ENCODE data around the gene EPHA7.

EPHA7 gene

DNA sequence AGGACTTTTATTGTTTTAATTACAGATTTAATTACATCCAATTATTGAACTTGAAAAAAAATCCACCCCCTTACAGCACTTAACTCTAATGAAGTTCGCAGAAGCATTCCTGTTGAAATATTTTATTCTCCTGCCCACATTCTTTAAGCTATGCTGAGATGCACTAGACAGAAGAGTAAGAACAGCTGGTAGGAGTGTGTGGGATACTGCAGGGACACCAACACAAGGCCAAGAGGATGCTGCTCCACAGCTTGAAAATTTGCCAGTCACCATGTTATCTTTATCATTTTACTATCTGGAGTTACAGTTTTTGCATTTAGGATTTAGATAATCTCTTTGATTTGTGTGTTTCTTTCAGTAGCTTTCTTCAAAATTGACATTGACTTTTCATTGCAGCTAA lies 180.7 kb downstream of the EPHA7 start:
- H3K4me3 ChIP-seq: no peak overlapping the region
- DNase-seq (ENCODE audit: low spot score in 2 of 2): no peak

DNA sequence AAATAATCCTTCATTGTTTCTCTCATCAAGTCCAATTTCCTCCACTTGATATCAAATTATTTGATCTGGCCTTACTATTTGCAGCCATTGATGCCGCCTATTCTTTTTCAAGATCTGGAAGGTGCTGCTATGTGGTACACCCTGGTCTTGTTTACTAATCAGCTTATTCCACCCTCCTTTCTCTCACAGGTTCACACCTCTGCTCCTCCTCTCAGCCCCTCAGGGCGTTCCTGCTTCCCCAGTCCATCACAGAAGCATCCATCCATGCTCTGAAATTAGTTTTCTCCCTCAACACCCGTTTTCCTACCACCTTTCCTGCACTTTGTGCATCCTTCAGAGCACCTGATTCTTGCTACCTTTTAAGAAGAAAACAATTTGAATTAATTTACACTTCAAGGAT lies 183.6 kb downstream of the EPHA7 start:
- H3K36me3 ChIP-seq (replicated peaks): no peaks in the 10 kb centered on the region
- H3K4me1 ChIP-seq: peaks cover 15% of the 10 kb centered on the region
- H3K9me3 ChIP-seq: no peaks in the 10 kb centered on the region
- no peaks in the 10 kb centered on the region for H3K27me3 ChIP-seq (ENCODE audit: low read depth)
- no peak overlapping the region for H3K4me3 ChIP-seq
- no peak for DNase-seq (ENCODE audit: low spot score in 2 of 2)
- in situ Hi-C loops (cut with MboI; ENCODE audit: low sequenced_read_pairs): no loop called here

More for the DNA sequence above, 180.7 kb downstream of the EPHA7 start:
- in situ Hi-C loops (cut with MboI; ENCODE audit: low sequenced_read_pairs): no loop called here
- Histone ChIP-seq H3K9me3 (no peaks in the 10 kb centered on the region), H3K36me3 (replicated peaks) (no peaks in the 10 kb centered on the region), H3K27me3 (ENCODE audit: low read depth) (no peaks in the 10 kb centered on the region), H3K4me1 (peaks cover 39% of the 10 kb centered on the region)

DNA sequence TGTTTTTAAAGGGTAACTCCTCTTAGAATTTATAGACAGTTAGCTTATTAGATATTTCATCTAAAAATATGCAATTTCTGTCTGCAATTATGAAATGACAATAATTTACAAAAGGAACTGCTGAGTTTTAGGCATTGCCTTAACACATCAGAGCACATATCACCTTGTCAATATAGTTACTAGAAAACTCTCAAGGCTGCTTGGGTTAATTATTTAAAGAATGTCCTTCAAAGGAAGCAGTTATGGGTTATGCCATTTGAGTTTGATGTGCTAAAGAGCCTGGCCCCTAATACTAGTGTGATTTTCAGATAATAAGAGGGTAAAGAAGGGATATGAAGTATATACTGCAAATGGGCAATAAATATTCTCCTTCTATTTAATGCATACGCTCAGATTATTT lies 192.5 kb downstream of the EPHA7 start:
- no peaks in the 10 kb centered on the region for H3K27me3 ChIP-seq (ENCODE audit: low read depth)
- in situ Hi-C loops (cut with MboI; ENCODE audit: low sequenced_read_pairs): no loop called here
- H3K4me1 ChIP-seq: no peaks in the 10 kb centered on the region
- DNase-seq (ENCODE audit: low spot score in 2 of 2): no peak
- no peaks in the 10 kb centered on the region for H3K9me3 ChIP-seq
- no peaks in the 10 kb centered on the region for H3K36me3 ChIP-seq (replicated peaks)
- H3K4me3 ChIP-seq: no peak overlapping the region

DNA sequence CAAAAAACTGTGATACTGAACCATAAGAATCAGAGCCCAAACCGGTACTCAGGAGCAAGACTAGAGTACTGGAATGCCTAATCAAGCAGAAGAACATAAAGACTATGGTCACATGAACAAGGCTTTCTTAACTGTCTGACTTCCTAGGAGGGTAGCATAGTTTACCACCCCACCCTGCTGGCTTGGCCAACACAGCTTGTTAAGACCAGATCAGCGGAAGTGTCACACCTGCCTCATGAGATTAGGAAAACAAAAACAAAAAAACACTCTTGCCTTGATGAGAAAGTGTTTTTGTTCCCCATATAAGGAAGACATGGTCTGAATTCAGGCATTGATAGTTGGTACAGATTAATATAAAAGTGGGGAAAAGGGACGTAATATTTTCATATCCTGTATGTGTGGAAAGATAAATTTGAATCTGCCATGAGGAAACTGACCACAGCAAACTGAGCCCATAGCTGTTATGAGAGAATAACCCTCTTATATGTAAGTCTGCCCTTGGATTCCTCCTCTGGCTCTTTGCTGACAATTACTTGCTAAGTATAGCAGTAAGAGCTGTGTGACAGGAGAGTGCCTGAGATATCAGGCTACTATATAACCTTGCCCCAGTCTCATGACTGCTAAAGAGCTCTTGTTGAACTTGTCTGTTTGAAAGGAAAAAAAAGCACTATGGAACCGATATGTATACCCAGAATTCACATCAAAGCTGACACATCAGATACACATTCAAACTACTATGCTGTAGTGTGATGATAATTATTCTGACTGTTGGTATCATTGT lies 197.1 kb downstream of the EPHA7 start:
- no peak overlapping the region for H3K4me3 ChIP-seq
- in situ Hi-C loops (cut with MboI; ENCODE audit: low sequenced_read_pairs): no loop called here
- DNase-seq (ENCODE audit: low spot score in 2 of 2): no peak

DNA sequence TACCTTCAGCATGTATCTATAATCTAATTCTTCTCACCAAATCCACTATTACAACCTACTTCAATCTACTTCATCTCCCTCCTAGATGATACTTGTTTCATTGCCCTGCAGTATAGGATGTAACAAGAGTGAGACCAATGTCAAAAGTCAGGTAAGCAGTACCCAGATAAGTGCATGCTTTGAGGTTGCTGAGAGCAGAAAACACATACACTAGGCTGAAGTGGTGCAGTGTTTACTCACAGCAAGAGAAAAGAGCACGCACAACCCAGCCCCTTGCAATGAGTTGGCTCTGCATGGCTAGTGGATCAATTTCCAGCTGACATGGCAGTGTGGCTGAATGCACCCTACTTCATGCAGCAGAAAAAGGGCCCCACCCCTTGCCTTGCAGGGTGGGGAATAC lies 199.9 kb downstream of the EPHA7 start:
- Histone ChIP-seq H3K27me3 (ENCODE audit: low read depth) (no peaks in the 10 kb centered on the region), H3K4me1 (no peaks in the 10 kb centered on the region), H3K4me3 (no peak overlapping the region), H3K9me3 (no peaks in the 10 kb centered on the region), H3K36me3 (replicated peaks) (no peaks in the 10 kb centered on the region)
- DNase-seq (ENCODE audit: low spot score in 2 of 2): no peak
- in situ Hi-C loops (cut with MboI; ENCODE audit: low sequenced_read_pairs): no loop called here

More for the DNA sequence above, 197.1 kb downstream of the EPHA7 start:
- Histone ChIP-seq H3K4me1 (no peaks in the 10 kb centered on the region), H3K36me3 (replicated peaks) (no peaks in the 10 kb centered on the region), H3K27me3 (ENCODE audit: low read depth) (no peaks in the 10 kb centered on the region), H3K9me3 (no peaks in the 10 kb centered on the region)

DNA sequence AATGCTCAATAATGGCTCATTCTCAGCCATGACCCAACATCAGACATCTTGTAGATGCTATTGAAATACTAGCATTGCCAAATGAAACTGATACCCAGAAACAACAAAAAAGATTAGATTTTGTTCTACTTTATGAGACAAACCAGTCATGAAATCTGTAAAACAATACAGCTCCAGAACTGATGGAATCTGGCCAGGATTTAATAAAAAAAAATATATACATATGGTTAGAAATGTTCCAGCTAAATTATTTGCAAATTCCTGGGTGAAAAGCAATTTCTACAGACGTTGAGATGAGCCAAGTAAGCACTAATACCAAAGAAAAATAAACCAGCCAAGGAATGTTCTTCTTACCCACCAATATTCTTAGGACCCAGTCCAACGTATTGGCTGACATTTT lies 201.3 kb downstream of the EPHA7 start:
- Histone ChIP-seq H3K4me1 (no peaks in the 10 kb centered on the region), H3K4me3 (no peak overlapping the region), H3K27me3 (ENCODE audit: low read depth) (no peaks in the 10 kb centered on the region), H3K36me3 (replicated peaks) (no peaks in the 10 kb centered on the region), H3K9me3 (no peaks in the 10 kb centered on the region)
- in situ Hi-C loops (cut with MboI; ENCODE audit: low sequenced_read_pairs): no loop called here
- no peak for DNase-seq (ENCODE audit: low spot score in 2 of 2)

DNA sequence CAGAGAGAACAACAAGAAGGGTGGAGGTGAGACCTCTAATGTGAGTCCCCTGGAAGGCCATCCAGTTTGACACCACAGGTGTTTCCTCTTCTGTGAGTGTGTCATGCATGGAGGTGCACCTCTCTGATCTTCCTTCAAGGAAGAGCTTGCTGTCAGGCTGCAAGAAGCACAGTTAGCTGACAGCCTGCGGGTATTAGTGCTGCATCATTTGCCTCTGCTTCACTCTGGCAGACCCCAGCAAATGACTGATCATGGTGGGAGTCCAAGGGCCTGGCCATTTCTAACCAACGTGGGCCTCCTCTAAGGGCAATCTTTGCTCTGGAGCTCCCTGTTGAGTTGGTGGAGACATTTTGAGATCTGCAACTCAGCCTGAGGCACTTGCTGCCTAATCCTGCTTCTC lies 206.3 kb downstream of the EPHA7 start:
- H3K4me1 ChIP-seq: no peaks in the 10 kb centered on the region
- in situ Hi-C loops (cut with MboI; ENCODE audit: low sequenced_read_pairs): no loop called here
- no peaks in the 10 kb centered on the region for H3K36me3 ChIP-seq (replicated peaks)
- DNase-seq (ENCODE audit: low spot score in 2 of 2): no peak
- H3K9me3 ChIP-seq: no peaks in the 10 kb centered on the region
- H3K4me3 ChIP-seq: no peak overlapping the region
- no peaks in the 10 kb centered on the region for H3K27me3 ChIP-seq (ENCODE audit: low read depth)

DNA sequence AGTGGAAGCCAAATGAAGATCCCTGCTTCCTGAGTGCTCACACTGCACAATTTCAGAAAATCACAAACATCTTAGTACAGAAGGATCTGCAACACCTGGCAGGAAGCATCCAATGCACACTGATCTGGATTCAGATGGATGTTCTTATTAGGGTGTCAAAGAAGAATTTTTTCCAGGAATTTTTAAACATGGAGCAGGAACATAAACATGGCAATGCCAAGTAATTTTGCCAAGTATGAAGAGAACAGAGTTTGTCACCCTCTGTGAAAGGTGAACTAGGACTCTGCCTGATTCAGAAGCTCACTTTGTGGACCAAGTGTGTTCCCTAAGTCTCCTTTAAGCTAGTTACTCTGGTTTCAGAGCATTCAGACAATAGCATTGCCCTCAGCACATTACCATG lies 208.5 kb downstream of the EPHA7 start:
- Histone ChIP-seq H3K4me3 (no peak overlapping the region), H3K4me1 (no peaks in the 10 kb centered on the region), H3K36me3 (replicated peaks) (no peaks in the 10 kb centered on the region), H3K27me3 (ENCODE audit: low read depth) (no peaks in the 10 kb centered on the region), H3K9me3 (no peaks in the 10 kb centered on the region)
- in situ Hi-C loops (cut with MboI; ENCODE audit: low sequenced_read_pairs): no loop called here
- DNase-seq (ENCODE audit: low spot score in 2 of 2): no peak

DNA sequence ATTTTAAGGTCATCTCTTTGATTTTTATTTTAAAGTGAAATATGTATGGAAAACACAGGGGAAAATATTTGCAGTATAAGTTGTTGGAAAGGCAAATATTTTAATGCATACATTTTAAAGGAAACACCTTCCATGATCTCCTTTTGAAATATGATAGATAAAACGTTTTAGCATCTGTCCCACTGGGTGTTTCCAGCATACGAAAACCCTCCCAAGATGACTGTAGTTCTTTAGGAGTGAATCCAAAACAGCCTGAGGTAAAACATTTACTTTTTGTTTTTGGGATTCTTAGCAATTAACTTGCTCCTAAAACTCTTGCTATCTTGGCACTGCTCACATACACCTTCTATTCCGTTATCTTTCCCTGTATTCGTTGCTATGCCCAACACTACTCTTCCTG lies 210.0 kb downstream of the EPHA7 start:
- Histone ChIP-seq H3K9me3 (no peaks in the 10 kb centered on the region), H3K4me3 (no peak overlapping the region), H3K27me3 (ENCODE audit: low read depth) (no peaks in the 10 kb centered on the region), H3K4me1 (no peaks in the 10 kb centered on the region), H3K36me3 (replicated peaks) (no peaks in the 10 kb centered on the region)
- in situ Hi-C loops (cut with MboI; ENCODE audit: low sequenced_read_pairs): no loop called here
- DNase-seq (ENCODE audit: low spot score in 2 of 2): no peak

DNA sequence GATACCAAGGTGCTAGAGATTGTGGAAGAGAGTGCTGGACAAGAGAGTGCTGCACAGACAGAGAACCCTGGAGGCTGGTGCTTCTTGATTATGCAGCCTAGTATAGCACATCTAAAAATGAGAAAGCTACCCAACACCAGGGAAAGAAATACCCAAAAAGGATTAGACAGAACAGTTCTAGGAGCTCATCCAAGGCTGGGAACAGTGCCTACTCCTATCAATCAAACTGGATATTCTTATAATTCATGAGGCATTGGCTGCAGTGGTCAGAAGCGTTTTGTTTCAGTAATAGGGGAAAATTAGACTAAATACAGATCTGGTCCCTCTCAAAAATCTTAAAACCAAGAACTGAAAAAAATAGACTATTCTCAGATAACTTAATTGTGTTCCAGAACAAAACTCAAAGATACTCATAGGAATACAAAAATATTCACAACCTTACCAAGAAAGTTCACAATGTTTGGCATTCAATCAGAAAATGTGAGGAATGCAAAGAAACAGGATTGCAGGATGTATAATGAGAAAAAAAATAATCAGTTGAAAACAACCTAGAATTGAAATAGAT lies 222.9 kb downstream of the EPHA7 start:
- H3K36me3 ChIP-seq (replicated peaks): no peaks in the 10 kb centered on the region
- DNase-seq (ENCODE audit: low spot score in 2 of 2): no peak
- in situ Hi-C loops (cut with MboI; ENCODE audit: low sequenced_read_pairs): no loop called here
- H3K9me3 ChIP-seq: no peaks in the 10 kb centered on the region
- no peaks in the 10 kb centered on the region for H3K4me1 ChIP-seq
- no peaks in the 10 kb centered on the region for H3K27me3 ChIP-seq (ENCODE audit: low read depth)
- H3K4me3 ChIP-seq: no peak overlapping the region

DNA sequence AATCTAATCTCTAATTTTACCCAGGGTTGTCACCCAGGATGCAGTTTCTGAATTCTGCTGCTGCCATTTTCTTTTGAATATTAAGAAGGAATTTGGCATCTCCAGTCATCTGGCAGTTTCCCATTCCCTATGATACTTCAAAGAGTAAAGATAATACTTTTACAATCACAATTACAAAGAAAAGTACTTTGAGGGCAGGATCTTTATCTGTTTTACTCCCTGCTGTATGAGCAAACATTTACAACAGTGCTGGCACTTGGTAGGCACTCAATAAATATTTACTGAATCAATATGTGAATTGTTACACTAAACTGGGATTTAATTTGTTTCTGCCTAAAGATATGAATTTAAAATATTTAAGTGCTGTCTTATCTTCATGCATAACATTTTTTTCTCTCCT lies 224.9 kb downstream of the EPHA7 start:
- DNase-seq (ENCODE audit: low spot score in 2 of 2): no peak
- in situ Hi-C loops (cut with MboI; ENCODE audit: low sequenced_read_pairs): no loop called here
- Histone ChIP-seq H3K27me3 (ENCODE audit: low read depth) (no peaks in the 10 kb centered on the region), H3K4me3 (no peak overlapping the region), H3K9me3 (no peaks in the 10 kb centered on the region), H3K4me1 (no peaks in the 10 kb centered on the region), H3K36me3 (replicated peaks) (no peaks in the 10 kb centered on the region)

DNA sequence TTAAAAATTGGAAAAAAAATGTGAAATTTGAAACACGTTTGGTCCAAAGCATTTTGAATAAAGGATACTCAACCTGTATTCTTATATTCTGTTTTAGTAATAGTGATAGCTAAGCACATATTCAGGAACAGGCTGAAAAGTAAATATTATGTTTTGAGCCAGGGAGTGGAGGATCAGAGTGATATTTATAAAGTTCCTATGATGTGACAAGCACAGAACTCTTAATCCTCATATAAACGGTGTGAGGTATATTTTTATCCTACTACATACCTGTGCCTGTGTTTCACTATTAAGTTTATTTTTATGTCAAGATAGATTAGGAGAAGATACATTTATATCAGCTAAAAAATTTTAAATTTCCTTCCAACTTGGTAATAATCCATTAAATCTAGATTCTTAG lies 225.5 kb downstream of the EPHA7 start:
- H3K9me3 ChIP-seq: no peaks in the 10 kb centered on the region
- in situ Hi-C loops (cut with MboI; ENCODE audit: low sequenced_read_pairs): no loop called here
- H3K36me3 ChIP-seq (replicated peaks): no peaks in the 10 kb centered on the region
- no peaks in the 10 kb centered on the region for H3K4me1 ChIP-seq
- H3K4me3 ChIP-seq: no peak overlapping the region
- no peaks in the 10 kb centered on the region for H3K27me3 ChIP-seq (ENCODE audit: low read depth)
- no peak for DNase-seq (ENCODE audit: low spot score in 2 of 2)
